Sciatic nerve (tissue), 2 donors: ENCODE measurements around the gene IRF3. TPM values are rescaled to one million over a fixed set of nuclear protein-coding genes. Genes with fewer than 3 reads are reported as not detected.

Experiments used
- ATAC-seq: fragments of 200-7000 bp; cut with Tn5 transposase; one replicate; pipeline ENCODE4 v1.9.1; 2020; ENCODE audit warnings: mild to moderate bottlenecking, moderate library complexity
- DNase-seq: peaks from one replicate; pipeline ENCODE4 v3.0.0-alpha.2; 2020; ENCODE audit warnings: low spot score
- intact Hi-C: fragments of 100-400 bp; cut with DNase I; formaldehyde crosslinking; loops from one replicate; pipeline ENCODE4 v1.14.2; 2022
- total RNA-seq: library from RNA; stranded (reverse); fragmentation: NEBNext Ultra II Directional; extraction: Animal tissue kit (Norgen Biotek cat#: 25700); gene quantifications from one replicate; pipeline ENCODE4 v1.2.1, GENCODE V29; 2021
- donor health status: DM: no; HTN: no; CAD: no.
- donor health status: DM: no; HTN: no; CAD: no.

IRF3 gene
- total RNA-seq, 1 donor from 2014 or later: 76.7 TPM

DNA sequence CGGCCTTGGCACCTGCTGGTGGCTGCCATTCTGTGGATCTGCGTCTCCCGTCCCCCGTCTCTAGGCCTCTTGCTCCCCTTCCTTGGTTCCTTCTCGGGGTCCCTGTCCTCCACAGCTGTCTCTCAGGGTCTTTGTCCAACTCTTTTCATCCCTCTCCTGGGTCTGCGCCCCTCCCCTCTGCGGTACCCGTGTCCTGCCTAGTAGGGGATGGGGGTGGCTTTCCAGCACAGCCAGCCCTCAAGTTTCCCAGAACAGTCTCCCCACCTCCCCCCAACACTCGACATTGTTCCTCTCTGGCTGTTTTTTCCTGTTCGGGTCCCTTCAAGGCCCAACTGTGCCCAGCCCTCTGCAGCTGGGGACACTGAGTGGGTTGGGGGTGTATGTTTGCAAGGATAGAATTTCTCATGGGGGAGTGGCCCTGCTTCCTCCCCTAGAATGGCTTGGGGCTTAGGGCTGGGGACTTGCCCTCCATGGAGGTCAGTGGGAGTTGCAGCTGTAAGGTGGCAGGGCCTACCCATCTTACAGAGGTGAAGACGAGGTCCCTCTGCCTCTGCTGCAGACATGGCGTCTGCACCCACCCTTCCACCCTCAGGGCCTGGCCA is 23.0 kb upstream of the IRF3 start:
- intact Hi-C loops: no loop called here
- DNase-seq (no peak), ATAC-seq (no peak)

DNA sequence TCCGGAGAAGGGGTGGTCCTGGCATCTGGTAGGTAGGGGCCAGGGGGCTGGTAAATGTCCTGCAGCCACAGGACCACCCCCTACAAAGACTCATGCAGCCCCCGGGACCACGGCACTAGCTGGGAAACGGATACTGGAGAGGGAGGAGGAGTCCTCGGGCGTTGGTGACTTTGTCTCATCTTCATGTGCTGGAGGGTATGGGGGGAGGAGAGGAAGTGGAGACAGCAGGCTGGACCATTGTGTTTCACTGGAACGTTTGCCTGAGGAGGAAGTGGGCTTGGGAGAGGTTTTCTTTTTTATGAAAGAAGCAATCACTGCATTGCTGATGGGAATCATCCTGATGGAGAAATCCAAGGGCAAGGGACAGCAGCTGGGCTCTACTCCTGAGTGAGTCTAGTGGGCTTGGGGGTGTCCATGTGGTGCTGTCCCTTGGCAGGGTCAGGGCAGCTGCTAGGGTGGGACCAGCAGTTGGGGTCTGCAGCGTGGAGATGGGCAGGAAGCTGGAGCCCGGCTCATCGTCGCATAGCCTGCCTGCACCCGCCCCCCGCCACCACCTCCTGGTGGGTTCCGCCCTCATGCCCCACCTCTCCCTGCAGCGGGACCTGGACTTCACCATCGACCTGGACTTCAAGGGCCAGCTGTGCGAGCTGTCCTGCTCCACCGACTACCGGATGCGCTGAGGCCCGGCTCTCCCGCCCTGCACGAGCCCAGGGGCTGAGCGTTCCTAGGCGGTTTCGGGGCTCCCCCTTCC is 22.1 kb upstream of the IRF3 start:
- DNase-seq (no peak), ATAC-seq (no peak)
- intact Hi-C loops: no loop called here

DNA sequence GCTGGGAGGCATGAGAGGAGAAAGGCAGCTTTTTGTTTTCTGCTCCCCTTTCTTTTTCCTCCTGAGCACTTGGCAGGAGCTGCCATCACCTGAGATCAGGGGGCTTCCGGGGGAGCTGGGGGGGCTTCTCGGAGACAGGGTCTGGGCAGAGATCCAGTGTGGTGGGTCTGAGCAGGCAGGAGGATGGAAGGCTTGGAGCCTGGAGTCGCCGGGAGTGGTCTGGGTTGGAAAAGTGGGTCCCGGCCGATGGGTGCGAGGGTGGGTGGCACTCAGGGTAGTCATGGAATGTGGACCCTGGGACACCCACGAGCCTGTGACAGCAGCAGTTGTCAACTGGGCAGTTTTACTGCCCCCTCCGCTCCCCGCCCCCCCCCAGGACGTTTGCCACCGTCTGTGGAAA is 21.5 kb upstream of the IRF3 start:
- no peak for ATAC-seq
- intact Hi-C loops: no loop called here

DNA sequence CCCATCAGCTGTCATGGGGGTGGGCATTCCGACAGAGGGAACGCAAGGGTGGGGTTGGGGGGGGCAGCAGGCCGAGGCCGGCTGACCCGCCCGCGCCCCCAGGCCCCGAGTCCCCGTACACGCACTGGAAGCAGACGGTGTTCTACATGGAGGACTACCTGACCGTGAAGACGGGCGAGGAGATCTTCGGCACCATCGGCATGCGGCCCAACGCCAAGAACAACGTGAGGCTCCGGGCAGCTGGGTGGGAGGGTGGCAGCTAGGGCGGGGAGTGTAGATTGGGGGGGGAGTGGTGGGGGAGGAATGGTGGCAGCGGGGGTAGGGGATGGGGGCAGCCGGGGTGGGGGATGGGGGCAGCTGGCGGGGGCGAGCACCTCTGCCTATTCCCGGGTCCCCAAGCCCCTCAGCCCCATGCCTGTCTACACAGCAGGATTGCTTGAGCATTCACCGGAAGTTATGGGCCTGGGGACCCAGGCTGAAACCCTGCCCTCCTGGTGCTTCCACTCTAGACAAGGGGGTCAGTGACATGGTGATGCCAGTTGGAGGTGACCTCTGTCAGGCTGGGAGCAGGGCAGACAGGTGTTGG is 20.9 kb upstream of the IRF3 start:
- ATAC-seq (no peak), DNase-seq (no peak)
- intact Hi-C loops: no loop called here

More for the DNA sequence above, 21.5 kb upstream of the IRF3 start:
- no peak for DNase-seq

DNA sequence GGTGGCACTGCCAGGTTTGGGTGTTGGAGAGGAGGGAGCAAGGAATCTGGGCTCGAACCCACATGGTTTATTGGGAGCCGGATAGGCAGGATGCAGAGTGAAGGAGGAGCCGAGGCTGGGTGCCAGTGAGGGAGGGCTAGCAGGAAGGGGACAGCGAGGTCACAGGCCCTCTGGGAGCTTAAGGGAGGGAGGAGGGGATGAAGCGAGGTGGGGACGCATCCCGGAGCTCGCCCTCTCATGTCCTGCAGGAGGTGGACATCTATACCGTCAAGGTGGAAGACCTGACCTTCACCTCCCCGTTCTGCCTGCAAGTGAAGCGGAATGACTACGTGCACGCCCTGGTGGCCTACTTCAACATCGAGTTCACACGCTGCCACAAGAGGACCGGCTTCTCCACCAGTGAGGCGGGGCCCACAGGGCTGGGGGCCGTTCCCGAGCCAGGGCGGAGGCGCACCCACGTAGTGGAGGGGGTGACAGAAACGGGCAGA is 20.2 kb upstream of the IRF3 start:
- ATAC-seq (no peak), DNase-seq (no peak)
- intact Hi-C loops: no loop called here

DNA sequence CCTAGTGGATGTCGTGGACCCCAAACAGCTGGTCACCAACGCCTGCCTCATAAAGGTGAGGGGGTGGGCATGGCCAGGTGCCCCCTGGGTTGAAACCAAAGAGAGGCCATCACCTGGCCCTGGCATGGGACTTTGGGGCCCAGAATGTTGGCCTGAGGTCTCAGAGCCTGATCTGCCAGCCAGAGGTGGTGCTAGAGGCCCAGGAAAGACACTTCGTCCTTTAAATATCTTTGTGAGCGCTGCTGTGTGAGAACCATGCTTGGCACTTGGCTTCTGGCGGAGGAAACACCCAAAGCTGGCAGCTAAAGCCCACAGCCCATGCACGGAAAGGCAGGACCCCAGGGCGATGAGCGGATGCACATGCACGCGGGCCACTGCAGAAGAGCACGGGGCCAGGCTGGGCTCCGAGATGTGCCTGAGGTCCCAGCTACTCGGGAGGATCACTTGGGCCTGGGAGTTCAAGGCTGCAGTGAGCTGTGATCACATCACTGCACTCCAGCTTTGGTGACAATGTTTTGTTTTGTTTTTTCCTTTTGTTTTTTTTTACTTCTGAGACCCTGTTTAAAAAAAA is 19.4 kb upstream of the IRF3 start:
- no peak for ATAC-seq
- no peak for DNase-seq
- intact Hi-C loops: no loop called here

DNA sequence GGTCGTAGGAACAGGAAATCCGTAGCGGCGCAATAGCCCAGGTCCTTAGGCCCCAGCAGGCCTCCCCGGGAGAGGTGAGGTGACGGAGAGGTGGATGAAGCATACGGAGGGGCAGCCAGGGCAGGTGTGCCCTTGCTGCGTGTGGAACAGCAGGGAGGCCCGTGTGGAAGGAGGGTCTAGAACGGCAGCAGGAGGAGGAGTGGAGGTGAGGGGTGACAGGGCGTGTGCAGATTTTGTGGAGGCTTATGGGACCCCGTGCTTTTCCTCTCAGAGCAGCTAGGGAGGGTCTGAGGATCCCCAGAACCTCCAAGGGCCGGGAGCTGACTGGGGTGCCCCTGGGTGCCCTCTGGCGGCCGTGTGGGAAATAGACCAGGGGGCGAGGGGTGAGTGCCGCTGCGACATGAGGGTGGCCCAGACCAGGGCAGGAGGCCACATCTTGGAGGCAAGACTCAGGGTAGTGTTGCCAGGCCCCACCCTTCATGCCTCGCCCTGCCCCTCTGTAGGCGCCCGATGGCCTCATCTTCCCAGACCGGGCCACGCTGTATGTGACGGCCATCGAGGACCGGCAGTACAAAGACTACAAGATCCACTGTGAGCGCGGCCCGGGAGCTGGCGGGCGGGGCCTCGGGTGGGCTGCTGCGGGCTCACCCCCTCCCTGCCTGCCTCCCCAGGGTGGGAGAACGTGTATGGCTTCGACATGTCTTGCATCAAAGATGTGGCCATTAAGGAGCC is 18.8 kb upstream of the IRF3 start:
- intact Hi-C loops: no loop called here
- DNase-seq (no peak), ATAC-seq (no peak)

DNA sequence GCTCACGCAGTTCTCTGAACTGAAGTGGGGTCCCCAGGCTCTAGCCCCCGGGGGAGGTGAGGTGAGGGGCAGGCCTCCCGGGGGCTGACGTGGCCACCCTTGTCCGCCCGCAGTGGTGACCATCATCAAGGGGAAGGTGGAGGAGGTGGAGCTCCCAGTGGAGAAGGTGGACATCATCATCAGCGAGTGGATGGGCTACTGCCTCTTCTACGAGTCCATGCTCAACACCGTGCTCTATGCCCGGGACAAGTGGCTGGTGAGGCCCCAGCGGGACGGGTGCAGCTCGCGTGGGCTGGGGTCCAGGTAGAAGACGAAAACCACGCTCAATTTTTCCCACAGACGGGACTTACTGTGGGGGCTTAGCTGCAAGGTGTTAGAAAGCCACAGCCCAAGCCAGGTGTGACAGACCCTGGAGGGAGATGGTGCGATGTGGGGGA is 18.2 kb upstream of the IRF3 start:
- ATAC-seq: no peak
- no peak for DNase-seq
- intact Hi-C loops: no loop called here

DNA sequence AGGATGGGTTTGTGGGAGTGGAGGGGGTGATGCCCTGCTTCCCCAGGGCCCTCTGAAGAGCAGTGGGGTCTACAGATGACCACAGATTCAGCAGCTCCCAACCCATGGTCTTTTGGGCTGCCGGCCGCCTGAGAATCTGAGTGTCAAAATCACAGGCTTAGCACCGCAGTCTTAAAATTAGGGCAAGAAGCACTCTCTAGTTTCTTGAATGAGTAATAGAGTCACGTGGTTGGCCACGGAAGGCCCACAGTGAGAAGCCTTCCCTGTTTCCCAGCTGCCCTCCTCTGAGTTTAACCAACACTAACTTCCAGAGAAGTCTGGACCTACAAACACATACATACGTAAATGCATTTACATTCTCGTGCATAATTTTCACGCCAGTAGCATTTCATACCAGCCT is 16.6 kb upstream of the IRF3 start:
- ATAC-seq (no peak), DNase-seq (no peak)
- intact Hi-C loops: no loop called here

DNA sequence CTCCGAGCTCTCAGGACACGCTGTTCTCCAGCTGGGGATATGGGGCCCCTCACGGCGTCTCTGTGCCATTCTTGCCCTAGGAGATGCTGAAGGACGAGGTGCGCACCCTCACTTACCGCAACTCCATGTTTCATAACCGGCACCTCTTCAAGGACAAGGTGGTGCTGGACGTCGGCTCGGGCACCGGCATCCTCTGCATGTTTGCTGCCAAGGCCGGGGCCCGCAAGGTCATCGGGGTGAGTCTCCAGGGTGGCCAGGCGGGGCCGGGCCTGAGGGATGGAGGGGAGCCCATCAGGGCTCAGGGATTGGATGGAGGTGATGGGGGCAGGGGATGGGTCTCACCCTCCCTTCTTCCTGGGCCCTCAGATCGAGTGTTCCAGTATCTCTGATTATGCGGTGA is 16.2 kb upstream of the IRF3 start:
- intact Hi-C loops: no loop called here
- DNase-seq (no peak), ATAC-seq (no peak)

DNA sequence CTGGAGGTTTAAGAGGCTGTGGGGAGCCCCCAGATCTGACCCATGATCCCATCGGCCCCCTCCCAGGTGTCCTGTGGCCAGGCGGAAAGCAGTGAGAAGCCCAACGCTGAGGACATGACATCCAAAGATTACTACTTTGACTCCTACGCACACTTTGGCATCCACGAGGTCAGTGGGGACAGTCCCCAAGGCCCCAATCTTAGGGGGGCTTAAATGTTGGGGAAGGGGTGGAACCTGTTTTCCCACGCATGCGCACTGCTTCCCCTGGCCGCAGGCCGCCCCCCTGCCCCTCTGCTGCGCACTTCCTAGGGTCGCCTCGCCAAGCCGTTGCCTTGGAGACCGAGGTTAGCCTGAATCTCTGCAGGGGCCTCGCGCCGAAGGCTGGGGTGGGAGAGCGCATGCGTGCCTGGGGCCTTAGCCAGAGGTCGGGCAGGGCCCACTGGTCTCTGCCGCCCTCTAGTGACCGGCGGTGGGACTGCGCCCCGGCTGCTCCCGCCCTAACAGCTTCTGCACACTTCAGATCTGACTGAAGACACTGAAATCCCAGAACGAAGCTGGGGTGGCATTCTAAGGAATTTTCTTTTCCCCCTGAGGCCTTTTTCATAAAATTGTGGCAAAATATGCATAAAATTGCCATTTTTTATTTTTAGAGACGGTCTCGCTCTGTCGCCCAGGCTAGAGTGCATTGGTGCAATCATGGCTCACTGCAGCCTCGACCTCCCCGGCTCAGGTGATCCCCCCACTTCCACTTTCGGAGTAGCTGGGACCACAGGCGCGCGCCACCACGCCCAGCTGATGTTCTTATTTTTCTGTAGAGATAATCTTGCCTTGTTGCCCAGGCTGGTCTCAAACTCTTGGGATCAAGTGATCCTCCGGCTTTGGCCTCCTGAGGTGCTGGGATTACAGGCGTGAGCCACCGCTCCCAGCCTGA is 15.0 kb upstream of the IRF3 start:
- DNase-seq: peak; percentile 95
- ATAC-seq: peak; percentile 7
- intact Hi-C loops: no loop called here

DNA sequence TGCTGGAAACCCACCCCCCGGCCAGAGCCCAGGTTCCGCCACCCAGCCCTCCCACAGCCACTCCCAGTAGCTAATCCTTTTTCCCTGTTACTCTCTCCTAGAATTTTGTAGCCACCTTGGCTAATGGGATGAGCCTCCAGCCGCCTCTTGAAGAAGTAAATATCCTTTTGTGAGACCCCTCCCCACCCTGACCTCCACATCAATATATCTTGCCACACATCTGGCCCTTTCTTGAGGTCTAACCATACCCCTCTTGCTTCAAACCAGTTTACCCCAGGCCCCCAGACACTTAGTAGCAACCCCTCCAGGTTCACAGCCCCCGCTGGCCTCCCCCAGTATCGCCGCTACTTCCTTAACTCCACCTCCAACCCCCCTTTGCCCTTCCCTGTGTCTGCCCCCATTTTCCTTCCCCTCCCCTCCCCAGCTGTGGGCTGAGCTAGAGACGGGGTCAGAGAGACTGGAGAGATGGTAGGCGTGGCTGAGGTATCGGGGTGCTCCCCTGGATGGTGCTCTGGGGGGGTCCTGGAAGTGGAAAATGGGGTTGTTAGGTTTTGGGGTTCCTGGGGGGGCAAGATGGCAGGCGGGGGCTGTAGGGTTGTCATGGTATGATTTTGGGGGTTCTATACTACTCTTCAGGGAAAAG is 14.2 kb upstream of the IRF3 start:
- intact Hi-C loops: loop anchor here (10.0 kb wide), 1 partner anchor 95 kb away; the partner anchor contains the start of genes NOSIP and PRRG2
- DNase-seq (peak; percentile 61), ATAC-seq (no peak)

DNA sequence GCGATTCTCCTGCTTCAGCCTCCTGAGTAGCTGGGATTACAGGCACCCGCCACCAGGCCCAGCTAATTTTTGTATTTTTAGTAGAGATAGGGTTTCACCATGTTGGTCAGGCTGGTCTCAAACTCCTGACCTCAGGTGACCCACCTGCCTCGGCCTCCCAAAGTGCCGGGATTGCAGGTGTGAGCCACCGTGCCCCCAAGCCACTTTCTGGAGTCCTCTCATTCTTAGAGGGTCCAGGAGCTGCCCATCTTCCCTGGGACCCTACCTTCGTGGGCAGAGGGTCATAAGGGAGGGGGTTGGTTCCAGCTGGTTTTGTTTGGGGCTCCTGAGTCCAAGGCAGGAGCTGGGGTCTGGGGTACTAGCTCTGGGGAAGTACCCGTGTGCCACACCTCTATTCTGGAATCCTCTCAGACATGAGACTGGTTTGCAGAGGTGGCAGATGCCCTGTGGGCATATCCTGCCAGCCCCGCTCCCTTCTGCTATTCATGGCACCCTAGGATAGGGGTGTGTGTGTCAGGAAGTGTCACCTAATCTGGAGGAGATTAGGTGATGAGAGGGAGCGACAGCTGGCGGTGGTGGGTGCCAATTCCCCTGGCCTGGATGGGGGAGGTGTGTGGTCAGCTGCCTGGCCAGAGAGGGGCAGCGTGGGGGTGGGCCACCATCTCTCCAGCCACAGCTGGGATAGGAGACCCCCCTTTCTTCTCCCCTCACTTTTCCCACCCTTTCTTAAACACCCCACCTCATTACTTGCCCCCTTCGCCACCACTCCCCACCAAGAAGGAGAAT is 13.5 kb upstream of the IRF3 start:
- no peak for DNase-seq
- no peak for ATAC-seq
- intact Hi-C loops: loop anchor here (10.0 kb wide), 1 partner anchor 94 kb away; the partner anchor contains the start of genes NOSIP and PRRG2

DNA sequence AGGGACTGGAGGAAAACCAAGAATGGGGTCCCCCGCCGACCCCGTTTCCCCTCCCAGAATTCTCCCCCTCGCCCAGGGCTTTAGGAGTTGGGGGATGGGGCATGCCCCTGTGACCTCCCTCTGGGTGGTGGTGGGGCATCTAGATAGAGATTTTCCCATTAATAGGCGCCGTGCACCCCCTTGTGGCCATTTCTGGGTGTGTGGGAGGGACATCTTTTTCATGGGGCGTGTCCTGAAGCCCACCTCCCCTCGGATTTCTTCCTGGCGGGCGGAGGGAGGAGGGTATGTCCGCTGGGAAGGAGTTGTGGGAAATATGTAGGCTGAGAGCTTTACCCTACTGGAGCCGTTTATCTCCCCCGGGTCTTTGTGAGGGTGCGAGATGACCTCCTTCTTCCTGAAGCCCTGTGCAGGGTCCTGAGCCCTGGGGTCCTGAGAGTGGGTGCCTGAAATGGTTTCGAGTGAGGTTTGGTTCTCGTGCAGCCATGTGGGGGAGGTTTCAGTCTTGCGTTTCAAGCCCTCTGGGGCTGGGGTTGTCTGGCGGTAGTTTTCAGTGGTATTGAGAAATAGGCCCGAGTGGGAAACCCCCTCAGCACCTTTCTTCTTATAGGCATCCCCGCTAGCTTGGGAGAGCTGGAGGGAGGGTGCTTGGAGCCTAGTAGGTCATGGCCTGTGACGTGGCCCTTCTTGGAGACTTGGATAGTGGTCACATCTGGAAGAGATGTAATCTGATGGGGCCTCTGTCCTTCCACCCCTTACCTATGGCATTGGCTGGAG is 12.4 kb upstream of the IRF3 start:
- DNase-seq: peak; percentile 89
- intact Hi-C loops: loop anchor here (10.0 kb wide), 1 partner anchor 93 kb away; the partner anchor contains the start of genes NOSIP and PRRG2
- no peak for ATAC-seq

DNA sequence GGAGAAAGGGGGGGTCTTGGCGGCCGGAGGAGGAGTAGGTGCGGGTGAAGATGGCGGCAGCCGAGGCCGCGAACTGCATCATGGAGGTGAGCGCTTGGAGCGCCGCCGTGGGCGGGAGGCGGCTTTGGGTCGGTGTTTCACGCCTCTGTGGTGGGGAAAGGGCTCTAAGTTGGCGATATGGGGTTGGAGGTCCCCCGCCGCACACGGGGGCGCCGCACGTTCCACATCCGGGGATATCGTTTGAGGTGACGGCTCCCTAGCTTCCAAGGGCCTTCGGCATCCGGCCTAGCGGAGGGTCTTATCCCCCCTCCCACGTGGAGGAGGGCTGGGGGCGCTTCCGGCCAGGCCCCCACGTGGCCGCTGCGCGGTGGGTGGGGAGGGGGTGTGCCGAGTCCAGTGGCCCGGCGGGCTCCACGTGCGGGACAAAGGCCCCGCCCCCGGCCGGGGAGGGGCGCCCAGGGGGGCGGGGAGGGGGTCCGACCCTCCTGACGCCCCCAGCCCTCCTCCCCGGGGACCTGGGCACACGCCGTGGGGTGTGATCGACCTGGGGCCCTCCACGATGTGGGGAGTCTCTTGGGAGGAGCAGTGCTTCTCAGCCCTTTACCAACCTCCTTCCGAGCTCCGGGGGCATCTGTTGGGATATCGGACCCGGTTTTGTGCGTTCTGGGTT is 11.7 kb upstream of the IRF3 start, which contains the start of gene PRMT1:
PRMT1 (plus strand) TSS at position 41 of the 670 bp plus-strand sequence; CDS start at position 51, 10 bp downstream.
- intact Hi-C loops: loop anchor here (10.0 kb wide), 1 partner anchor 93 kb away; the partner anchor contains the start of genes NOSIP and PRRG2
- DNase-seq (peak; percentile 83), ATAC-seq (peak; percentile 6)
